Measurements from ENCODE around the gene AGAP1.

The AGAP1 gene

GRCh38 chr2:235661167-235661937 lies 167.5 kb downstream of the AGAP1 start:
- DNase-seq (ENCODE audit: low read depth in 2 of 2): no peak
- TF ChIP-seq CTCF (IDR thresholded peaks at IDR 0.05; ENCODE audit: low read depth, low read length): no peak
- H3K4me3 ChIP-seq (replicated peaks in 1 of 2; ENCODE audit: low read depth in 2 of 2, low read length in 2 of 2): no peak overlapping the region

- no peak for DNase-seq (ENCODE audit: low read depth in 2 of 2)
- no peak for TF ChIP-seq CTCF (IDR thresholded peaks at IDR 0.05; ENCODE audit: low read depth, low read length)
- no peak overlapping the region for H3K4me3 ChIP-seq (replicated peaks in 1 of 2; ENCODE audit: low read depth in 2 of 2, low read length in 2 of 2)
Measured at GRCh38 chr2:235661952-235662351, 168.1 kb downstream of the AGAP1 start.

GRCh38 chr2:235663875-235664274 lies 170.0 kb downstream of the AGAP1 start:
- DNase-seq (ENCODE audit: low read depth in 2 of 2): peak in 1 of 2 donors; percentile 45
- H3K4me3 ChIP-seq (replicated peaks in 1 of 2; ENCODE audit: low read depth in 2 of 2, low read length in 2 of 2): no peak overlapping the region
- no peak for TF ChIP-seq CTCF (IDR thresholded peaks at IDR 0.05; ENCODE audit: low read depth, low read length)

GRCh38 chr2:235665661-235666212 lies 171.9 kb downstream of the AGAP1 start:
- no peak for DNase-seq (ENCODE audit: low read depth in 2 of 2)
- TF ChIP-seq CTCF (IDR thresholded peaks at IDR 0.05; ENCODE audit: low read depth, low read length): no peak
- H3K4me3 ChIP-seq (replicated peaks in 1 of 2; ENCODE audit: low read depth in 2 of 2, low read length in 2 of 2): peak overlapping the region in 1 of 2 donors; percentile 9

GRCh38 chr2:235666213-235666781 lies 172.5 kb downstream of the AGAP1 start:
- TF ChIP-seq CTCF (IDR thresholded peaks at IDR 0.05; ENCODE audit: low read depth, low read length): no peak
- peak; percentile 90 to 91 for DNase-seq (ENCODE audit: low read depth in 2 of 2)
- H3K4me3 ChIP-seq (replicated peaks in 1 of 2; ENCODE audit: low read depth in 2 of 2, low read length in 2 of 2): peak overlapping the region in 1 of 2 donors; percentile 9

GRCh38 chr2:235668782-235669181 lies 174.9 kb downstream of the AGAP1 start:
- DNase-seq (ENCODE audit: low read depth in 2 of 2): no peak
- no peak overlapping the region for H3K4me3 ChIP-seq (replicated peaks in 1 of 2; ENCODE audit: low read depth in 2 of 2, low read length in 2 of 2)
- no peak for TF ChIP-seq CTCF (IDR thresholded peaks at IDR 0.05; ENCODE audit: low read depth, low read length)

Data from cardiac fibroblast (primary cell).